NB4 (cell line): ENCODE measurements around the gene COL1A2.

Experiments
- DNase-seq: peaks from one replicate; pipeline ENCODE4 v3.0.0; 2010; ENCODE audit warnings: low read depth
- H3K4me3 ChIP-seq: one replicate; pipeline ENCODE4 v1.5.1; 2011; ENCODE audit warnings: mild to moderate bottlenecking, low read depth, low read length, moderate library complexity
- MYC ChIP-seq: IDR thresholded peaks from 2 replicates; pipeline ENCODE4 v1.6.1; 2011; ENCODE audit warnings: low read depth, low read length
- POLR2A ChIP-seq: IDR thresholded peaks from 2 replicates; pipeline ENCODE4 v1.6.1; 2011; ENCODE audit warnings: mild to moderate bottlenecking; ENCODE audit not compliant: insufficient read length; ENCODE audit errors: extremely low read depth
- TF ChIP-seq, protein P1 (sequence below): IDR thresholded peaks from 2 replicates; pipeline ENCODE4 v1.6.1; 2011; ENCODE audit warnings: low read depth, low read length
- TF ChIP-seq, protein P2 (sequence below): IDR thresholded peaks from one replicate; pipeline ENCODE4 v1.5.1; 2012; ENCODE audit warnings: low read depth, low read length

Gene COL1A2

DNA sequence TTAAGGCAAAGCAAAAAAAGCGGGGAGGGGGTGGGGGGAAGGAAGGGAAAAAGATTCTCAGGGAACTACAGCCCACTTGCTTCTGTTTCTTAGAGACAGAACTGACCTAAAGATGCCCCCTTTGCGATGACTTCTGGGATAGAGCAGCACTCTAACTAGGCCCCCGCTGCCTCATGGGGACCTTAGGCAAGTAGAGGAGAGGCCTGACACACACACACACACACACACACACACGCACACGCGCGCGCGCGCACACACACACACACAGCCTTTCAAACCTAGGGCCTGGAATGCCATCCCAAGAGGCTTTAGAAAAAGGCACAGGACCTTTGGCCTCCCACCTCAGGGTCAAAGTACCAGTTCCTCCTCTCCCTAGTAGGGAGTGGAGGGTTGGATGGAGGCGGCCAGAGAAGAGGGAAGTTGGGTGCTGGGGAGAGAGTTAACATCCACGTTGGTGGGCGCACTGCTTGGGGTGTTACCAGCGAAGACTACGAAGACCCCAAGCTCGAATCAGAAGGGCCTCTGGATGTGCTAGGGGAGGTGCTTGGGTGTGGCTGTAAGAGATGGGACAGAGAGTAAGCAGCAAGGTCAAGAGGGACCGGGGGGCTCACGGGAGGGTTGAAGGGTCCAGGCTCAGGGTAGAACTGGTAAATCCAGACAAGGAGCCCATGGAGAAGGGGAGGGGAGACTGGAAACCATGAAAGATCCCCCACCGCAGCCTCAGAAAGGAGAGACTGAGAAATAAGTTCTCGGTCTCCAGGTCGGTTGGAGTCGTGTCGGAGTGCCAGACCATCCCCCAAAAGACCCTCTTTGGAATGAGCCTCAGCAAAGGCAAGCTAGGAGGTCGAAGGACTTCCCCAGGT is 1.2 kb upstream of the COL1A2 start:
- TF ChIP-seq POLR2A (no peak), MYC (no peak)
- TF ChIP-seq, protein P1, sequence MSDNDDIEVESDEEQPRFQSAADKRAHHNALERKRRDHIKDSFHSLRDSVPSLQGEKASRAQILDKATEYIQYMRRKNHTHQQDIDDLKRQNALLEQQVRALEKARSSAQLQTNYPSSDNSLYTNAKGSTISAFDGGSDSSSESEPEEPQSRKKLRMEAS, result no peak
- TF ChIP-seq, protein P2, sequence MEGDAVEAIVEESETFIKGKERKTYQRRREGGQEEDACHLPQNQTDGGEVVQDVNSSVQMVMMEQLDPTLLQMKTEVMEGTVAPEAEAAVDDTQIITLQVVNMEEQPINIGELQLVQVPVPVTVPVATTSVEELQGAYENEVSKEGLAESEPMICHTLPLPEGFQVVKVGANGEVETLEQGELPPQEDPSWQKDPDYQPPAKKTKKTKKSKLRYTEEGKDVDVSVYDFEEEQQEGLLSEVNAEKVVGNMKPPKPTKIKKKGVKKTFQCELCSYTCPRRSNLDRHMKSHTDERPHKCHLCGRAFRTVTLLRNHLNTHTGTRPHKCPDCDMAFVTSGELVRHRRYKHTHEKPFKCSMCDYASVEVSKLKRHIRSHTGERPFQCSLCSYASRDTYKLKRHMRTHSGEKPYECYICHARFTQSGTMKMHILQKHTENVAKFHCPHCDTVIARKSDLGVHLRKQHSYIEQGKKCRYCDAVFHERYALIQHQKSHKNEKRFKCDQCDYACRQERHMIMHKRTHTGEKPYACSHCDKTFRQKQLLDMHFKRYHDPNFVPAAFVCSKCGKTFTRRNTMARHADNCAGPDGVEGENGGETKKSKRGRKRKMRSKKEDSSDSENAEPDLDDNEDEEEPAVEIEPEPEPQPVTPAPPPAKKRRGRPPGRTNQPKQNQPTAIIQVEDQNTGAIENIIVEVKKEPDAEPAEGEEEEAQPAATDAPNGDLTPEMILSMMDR, result no peak
- H3K4me3 ChIP-seq, result no peak overlapping the region
- DNase-seq, result no peak

DNA sequence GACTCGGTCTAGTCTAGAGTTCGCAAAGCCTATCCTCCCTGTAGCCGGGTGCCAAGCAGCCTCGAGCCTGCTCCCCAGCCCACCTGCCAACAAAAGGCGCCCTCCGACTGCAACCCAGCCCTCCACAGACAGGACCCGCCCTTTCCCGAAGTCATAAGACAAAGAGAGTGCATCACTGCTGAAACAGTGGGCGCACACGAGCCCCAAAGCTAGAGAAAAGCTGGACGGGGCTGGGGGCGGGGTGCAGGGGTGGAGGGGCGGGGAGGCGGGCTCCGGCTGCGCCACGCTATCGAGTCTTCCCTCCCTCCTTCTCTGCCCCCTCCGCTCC is 622 bp upstream of the COL1A2 start:
- DNase-seq, result no peak
- TF ChIP-seq, protein P1, result no peak
- TF ChIP-seq POLR2A, result no peak
- TF ChIP-seq MYC, result no peak
- TF ChIP-seq, protein P2, result no peak
- no peak overlapping the region for H3K4me3 ChIP-seq

DNA sequence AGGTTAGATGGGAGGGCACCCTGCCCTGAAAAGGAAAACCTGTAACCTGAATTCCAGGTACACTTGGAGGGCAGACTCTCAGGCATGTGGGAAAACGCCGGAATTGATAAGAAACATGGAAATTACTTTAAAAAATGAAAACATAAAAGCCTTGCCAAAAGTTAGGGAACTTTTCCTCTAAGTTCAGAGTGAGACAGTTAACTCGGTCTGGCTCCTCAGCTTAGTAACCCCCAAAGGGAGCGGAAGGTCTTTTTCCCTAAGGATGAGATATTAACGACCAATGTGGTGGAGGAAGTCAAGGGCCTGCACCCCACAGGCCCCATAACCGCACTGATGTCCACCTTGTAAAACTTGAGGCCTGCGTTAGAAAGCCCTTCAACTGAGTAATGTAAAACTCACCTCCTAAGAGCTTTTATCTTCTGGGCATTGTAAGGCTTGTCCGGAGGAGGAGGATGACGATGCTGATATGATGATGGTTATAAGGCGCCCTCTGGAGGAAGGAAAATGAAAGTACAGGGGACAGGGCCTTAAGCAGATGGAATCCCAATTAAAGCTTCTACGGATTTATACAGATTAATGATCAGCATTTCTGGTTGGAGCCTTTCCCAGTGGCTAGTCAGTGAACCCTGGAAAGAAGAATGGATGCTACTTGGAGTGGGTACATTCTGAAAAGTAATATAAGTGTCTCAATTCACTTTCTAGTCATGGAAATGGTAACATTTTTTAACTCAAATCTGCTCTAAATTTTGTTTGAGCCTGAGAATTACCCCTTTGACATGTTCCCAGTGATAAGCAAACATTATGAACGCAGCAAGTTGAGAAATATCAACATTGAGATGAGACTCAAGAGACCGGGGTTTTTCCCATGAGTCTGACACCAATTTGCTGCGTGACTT is 694 bp downstream of the COL1A2 start:
- H3K4me3 ChIP-seq, result no peak overlapping the region
- TF ChIP-seq, protein P2, result peak; percentile 76
- no peak for TF ChIP-seq POLR2A
- TF ChIP-seq, protein P1, result no peak
- peak; percentile 69 for DNase-seq

DNA sequence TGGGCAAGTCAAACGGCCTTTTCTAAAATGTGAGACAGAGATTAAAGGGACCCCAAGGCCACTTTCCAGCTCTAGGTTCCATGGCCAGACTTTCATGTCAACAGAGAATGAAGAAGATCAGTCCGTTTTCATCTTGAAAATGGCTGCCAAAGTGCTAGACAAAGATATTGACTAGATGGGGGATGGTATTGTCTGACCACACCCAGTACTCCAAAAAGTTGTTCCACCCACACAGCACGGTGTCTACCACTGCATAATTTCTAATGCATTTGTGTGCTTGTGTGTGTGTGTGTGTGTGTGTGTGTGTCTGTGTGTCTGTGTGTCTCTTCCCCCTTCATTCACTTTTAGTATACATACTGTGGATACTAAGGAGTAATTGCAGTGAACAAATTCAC is 1.3 kb downstream of the COL1A2 start:
- H3K4me3 ChIP-seq, result no peak overlapping the region
- TF ChIP-seq POLR2A (no peak), MYC (no peak)
- TF ChIP-seq, protein P1, result no peak
- TF ChIP-seq, protein P2, result no peak
- DNase-seq, result no peak

DNA sequence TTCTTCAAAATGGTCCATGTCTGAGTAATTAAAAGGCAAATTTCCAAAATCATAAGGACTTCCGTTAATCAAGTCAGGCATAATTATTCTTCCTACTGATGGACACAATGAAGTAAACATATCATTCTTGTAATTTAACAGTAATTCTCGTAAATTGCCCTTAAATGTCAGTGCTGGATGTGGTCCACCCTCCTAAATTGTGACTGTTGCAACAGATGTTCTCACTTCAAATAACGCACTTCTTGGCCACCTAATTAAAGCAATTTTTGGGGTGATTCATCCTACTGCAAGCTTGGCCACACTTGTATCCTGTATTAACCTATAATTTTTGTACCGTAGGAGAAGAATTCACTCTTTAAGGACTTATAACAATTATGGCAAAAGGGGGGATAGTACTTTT is 1.9 kb downstream of the COL1A2 start:
- H3K4me3 ChIP-seq, result no peak overlapping the region
- DNase-seq, result no peak
- TF ChIP-seq POLR2A (no peak), MYC (no peak)
- TF ChIP-seq, protein P1, result no peak
- TF ChIP-seq, protein P2, result no peak
